ENCODE results near the gene CYB5R3.
A peak's percentile ranks its signal among the peaks of the same experiment; 100 is the strongest.

Gene CYB5R3

GRCh38 chr22:42649246-42650099 lies at the start of gene CYB5R3:
CYB5R3 (minus strand) TSS chr22:42649392; CDS start chr22:42649315, 77 bp downstream.
- peak; percentile 43 for DNase-seq

DNA sequence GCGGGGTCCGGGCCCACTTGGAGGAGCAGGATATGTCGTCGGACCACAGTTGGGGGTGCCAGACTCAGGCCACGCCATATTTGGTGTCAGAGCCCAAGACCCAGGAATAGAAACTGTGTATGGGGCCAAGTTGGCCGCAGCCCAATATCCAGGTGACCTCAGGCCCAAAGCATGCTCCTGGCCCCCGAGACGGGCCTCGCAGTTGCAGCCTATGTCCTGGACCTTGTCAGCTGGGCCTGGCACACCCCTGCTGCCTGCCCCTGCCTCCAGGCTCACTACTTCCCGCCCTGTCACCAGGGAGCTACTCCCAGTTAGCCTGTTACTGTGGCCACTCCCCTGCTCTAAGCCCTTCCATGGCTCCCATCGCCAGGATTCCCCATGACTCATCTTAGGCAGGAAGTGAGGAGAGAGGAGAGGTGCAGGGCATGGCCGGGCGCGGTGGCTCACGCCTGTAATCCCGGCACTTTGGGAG lies 48.4 kb upstream of the CYB5R3 start:
- no peak for DNase-seq

DNA sequence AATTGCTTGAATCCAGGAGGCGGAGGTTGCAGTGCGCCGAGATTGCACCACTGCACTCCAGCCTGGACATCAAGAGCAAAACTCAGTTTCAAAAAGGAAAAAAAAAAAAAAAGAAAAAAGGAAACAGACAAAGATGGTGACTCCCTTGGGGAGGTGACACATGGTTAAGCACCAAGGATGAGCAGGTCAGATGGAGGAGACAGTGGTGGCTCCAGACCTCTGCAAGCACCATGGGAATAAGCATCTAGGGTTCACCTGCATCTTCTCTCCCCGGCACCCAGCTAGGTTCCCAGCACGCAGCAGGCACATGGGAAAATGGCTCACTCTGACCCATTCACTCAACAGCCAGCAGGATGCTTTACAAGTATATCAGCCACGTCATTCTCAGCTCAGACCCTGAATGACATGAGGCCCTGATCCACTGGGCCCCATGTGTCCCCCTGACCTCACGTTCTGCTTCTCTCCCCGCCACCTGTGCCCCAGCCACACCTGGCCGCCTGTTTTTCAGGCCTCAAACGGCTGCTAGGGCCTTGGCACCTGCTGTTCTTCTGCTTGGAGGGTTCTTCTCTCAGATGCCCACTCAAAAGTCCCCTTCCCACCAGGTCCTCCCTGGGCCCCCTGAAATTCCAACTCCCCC lies 47.3 kb upstream of the CYB5R3 start:
- no peak for DNase-seq

GRCh38 chr22:42695294-42695693 lies 46.1 kb upstream of the CYB5R3 start:
- no peak for DNase-seq

DNA sequence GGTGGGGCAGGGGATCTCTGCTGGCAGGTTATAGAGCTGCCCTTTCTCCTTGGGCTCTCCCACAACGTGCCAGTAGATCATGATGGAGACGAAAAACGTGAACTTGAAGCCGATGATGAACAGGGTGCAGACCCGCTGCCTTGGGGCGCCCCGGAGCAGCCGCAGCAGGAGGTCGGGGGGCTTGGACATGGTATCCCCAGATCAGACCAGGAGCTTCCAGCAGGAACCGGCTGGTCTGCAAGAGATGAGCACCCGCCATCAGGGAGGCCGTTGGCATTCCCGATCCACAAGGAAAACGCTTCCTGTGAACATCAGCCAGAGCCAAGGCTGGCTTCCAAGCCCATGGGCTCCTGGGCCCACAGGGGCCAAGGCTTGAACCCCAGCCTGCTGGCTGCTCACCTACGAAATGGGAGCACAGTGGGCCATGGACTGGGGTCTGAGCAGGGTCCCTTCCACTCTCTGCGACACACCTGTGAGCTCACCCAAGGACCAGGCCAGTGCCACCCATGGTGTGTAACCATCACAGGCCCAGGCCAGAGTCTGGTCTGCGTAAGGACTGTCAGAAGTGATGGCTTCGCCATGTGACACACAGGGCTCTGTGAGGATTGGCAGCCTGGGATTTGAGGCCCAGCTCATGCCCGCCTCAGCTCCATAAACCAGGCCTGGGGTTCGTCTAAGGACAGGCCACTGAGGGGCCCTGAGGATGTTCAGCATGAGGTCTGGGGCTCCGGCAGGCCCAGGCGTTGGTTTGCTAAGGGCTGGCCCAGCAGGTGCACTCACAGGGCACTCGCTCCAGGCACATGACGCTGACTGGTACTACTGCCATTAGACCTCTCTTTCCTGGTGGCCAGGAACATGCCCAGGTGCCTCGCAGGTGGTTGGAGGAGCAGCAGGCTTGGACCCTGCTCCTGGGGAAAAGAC lies 44.8 kb upstream of the CYB5R3 start:
- DNase-seq, result no peak

DNA sequence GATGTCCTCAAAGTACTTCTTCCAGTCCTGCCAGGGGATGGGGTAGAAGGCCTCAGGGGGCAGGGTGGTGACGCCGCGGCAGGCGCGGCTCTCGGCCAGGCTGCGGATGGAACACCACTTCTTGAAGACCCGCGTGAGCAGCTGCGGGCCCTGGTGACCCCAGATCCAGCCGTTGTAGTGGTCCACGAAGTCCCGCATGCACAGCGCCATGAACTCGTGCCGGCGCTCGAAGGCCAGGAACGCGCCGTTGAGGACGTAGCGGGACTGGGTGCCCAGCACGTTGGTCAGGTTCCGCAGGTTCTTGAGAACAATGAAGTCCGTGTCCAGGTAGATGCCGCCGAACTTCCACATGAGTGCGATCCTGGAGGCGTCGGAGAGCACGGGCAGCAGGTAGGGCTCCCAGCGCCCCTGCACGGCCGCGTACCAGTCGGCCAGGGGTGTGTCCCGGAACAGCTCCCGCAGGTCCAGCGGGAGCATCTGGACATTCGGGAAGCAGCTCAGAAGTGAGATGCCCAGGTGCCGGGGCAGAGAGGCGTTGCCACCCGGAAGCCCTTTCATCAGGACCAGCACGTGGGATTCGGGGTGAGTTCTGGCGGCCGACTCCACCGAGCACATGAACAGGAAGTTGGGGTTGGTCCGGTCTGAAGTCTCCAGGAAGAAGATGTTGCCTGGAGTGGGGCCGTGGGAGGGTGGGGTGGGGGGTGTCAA lies 44.0 kb upstream of the CYB5R3 start:
- DNase-seq, result no peak

DNA sequence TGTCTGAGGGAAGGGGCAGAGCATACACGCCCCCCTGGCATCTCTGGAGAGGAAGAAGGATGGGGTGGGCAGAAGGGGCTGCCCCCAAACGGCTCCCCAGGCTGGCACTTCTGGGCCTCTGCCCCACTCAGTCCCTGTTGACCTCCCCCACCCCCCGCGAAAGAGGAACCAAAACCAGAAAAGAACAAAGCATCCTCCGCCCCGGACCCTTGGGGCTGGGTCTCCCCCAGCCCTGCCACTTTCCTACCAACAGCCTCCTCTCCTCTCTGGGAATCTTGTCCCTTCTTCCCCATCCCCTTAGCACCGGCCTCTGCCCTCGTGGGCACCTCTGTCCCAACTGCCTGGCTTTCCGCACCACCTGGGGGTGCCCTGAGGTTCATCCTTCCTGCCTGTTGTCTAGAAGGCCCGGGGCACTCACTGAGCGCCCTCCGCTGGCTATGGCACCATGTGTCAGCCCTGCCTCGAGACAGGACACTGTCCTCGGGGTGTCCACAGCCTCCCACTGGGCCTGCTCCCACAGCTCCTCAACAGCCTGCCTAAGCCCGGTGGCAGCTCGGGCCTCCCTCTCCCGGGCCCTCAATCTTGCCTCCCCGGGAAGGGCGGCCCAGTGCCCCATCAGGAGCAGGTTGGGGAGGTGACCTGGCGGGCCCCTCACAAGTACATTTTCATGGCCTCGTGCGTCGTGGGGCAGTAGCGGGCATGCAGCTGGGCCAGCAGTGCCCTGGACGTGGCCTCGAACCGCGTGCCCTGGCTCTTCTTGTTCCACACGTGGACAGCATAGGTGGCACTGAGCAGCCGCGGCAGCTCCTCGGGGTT lies 43.3 kb upstream of the CYB5R3 start:
- DNase-seq, result no peak

- no peak for DNase-seq
Measured at GRCh38 chr22:42691440-42691839, 42.2 kb upstream of the CYB5R3 start.

GRCh38 chr22:42688241-42689211 lies 39.3 kb upstream of the CYB5R3 start:
- DNase-seq, result peak; percentile 66

DNA sequence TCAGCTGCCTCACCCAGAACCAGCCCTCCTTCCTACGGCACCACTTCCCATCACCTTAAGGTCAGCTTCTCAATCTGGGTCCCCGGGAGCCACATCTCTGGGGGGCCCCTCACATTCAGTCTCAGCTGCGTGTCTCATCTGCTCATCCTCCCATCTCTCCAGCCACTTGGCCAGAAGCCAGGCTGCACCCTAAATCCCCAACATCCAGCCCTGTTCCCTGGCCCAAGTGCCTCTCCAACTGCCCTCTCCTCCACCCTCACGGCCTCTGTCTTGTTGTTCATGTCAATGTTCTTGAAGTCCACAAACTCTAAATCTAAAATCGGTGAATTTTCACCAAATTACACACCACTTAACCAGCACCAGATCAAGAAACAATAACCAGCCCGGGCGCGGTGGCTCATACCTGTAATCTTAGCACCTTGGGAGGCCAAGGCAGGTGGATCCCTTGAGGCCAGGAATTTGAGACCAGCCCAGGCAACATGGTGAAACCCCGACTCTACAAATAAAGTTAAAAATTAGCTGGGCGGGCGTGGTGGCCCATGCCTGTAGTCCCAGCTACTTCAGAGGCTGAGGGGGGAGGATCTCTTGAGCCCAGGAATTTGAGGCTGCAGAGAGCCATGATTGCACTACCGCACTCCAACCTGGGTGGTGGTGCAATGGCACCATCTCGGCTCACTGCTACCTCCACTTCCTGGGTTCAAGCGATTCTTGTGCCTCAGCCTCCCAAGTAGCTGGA lies 37.7 kb upstream of the CYB5R3 start:
- DNase-seq, result no peak

GRCh38 chr22:42685941-42686653 lies 36.9 kb upstream of the CYB5R3 start:
- peak; percentile 32 for DNase-seq

DNA sequence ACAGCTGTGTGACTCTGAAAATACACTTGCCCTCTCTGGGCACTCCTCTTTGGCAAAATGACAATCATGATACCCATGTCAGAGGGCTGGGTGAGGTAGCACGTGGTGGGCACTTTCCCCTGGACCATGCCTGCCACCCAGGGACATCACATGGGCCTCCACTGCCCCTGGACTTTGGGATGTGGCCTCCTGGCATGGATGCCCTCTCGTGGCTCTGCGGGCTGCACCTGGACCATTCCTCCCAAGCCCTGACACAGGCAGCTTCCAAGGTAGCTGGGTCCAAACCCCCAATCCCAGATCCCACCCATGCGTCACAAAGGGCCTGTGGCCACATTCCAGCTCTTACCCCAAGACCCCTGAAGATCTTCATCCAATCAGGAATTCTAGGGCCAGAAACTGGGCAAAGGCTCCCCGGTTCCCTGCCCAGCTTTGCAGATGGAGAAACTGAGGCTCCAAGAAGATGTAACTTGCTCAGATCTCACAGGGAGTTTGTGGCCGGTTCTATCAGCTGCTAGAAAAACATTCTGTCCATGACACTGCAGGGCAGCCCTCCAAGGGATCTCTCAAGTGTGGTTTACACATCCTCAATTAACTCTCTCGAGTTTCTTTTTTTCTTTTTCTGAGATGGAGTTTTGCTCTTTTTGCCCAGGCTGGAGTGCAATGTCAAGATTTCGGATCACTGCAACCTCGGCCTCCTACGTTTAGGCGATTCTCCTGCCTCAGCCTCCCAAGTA lies 35.4 kb upstream of the CYB5R3 start:
- no peak for DNase-seq

GRCh38 chr22:42683578-42684283 lies 34.5 kb upstream of the CYB5R3 start:
- no peak for DNase-seq

DNA sequence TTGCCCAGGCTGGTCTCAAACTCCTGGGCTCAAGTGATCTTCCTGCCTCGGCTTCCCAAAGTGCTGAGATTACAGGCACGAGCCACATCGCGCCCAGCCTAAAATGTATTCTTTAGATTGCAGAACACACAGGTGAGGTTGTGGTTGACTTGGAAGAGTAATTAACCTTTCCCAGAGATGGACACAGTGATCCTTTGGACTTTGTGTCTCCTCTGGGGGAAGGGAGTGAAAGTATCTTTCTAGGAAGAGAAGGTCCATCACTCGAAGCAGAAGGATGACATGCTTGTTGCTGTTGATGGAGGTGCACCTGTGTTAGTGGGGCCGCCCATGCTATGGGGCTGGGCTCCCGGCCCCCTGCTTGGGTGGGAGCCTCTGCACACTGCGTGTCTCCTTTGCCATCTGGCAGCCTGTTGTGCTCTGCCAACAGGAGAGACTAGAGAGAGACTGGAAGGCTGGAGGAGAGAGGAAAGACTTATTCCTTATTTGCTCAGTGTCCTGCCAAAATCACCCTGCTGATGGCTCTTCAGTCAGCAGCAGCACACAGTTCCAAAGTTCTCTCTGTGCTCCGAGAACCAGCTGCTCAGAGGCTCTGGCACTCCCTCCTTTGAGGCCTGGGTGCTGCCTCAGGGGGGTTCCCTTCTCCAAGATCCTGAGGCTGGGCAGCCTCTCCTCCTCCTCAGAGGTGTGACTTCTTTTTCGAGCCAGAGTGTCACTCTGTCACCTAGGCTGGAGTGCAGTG lies 33.1 kb upstream of the CYB5R3 start:
- DNase-seq, result no peak

- no peak for DNase-seq
Measured at GRCh38 chr22:42680648-42681047, 31.5 kb upstream of the CYB5R3 start.

GRCh38 chr22:42679691-42680090 lies 30.5 kb upstream of the CYB5R3 start:
- no peak for DNase-seq

- DNase-seq, result no peak
Measured at GRCh38 chr22:42678894-42679293, 29.7 kb upstream of the CYB5R3 start.

Measured in DMS 273 treated with DMSO at 0.1 percent for 48 hours (cell line).